ENCODE measurements around the gene IFI27L1. TPM values are rescaled to one million over a fixed set of nuclear protein-coding genes. Genes with fewer than 3 reads are reported as not detected.

The IFI27L1 gene
- total RNA-seq, 1 donor from 2014 or later, result 24.7 TPM

DNA sequence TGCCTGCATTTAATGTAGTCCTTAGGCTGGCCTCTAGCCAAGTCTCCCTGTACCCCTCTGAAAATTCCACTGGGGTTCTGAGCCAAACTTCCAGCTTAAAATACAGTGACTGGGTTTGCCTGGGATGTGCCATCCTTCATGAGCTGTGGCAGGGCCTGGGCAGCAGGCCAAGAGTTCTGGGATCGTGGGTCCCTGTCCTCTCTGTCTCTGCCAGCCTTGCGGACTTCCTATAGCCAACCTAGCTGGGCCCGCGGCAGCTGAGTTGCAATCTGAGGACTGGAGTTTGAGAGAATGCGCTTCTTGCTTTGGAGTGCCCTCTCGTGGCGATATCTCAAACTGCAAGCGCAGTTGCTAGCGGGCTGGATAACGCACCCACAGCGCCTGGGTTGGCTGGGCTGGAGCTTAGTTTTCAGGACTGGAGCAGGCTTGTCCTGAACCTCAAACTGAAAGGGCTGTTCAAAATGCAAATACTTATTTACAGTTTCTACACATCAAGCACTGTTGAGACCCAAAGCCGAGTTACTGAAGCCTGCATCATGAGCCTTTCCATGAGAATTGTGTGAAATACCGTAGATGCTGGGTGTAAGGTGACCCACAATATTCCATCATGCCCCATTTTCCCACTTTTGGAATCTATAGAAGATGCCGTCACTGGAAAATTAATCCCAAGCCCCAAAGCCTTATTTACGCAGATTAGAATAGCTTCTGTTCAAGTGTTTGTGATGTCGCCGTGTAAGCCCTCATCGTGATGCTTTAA, 55.6 kb downstream of the IFI27L1 start:
- TF ChIP-seq, protein P1, sequence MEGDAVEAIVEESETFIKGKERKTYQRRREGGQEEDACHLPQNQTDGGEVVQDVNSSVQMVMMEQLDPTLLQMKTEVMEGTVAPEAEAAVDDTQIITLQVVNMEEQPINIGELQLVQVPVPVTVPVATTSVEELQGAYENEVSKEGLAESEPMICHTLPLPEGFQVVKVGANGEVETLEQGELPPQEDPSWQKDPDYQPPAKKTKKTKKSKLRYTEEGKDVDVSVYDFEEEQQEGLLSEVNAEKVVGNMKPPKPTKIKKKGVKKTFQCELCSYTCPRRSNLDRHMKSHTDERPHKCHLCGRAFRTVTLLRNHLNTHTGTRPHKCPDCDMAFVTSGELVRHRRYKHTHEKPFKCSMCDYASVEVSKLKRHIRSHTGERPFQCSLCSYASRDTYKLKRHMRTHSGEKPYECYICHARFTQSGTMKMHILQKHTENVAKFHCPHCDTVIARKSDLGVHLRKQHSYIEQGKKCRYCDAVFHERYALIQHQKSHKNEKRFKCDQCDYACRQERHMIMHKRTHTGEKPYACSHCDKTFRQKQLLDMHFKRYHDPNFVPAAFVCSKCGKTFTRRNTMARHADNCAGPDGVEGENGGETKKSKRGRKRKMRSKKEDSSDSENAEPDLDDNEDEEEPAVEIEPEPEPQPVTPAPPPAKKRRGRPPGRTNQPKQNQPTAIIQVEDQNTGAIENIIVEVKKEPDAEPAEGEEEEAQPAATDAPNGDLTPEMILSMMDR (IDR thresholded peaks at IDR 0.05; ENCODE audit: insufficient read depth, low read length, poor library complexity, severe bottlenecking), result peak; percentile 98
- Histone ChIP-seq H3K36me3 (ENCODE audit: control insufficient read depth, insufficient read depth, low read length) (no peaks in the 10 kb centered on the region), H3K4me3 (ENCODE audit: low read depth, low read length) (no peak overlapping the region), H3K27me3 (ENCODE audit: control insufficient read depth, insufficient read depth, low read length) (peaks cover 4% of the 10 kb centered on the region)
- no peak for DNase-seq (ENCODE audit: low read depth)

DNA sequence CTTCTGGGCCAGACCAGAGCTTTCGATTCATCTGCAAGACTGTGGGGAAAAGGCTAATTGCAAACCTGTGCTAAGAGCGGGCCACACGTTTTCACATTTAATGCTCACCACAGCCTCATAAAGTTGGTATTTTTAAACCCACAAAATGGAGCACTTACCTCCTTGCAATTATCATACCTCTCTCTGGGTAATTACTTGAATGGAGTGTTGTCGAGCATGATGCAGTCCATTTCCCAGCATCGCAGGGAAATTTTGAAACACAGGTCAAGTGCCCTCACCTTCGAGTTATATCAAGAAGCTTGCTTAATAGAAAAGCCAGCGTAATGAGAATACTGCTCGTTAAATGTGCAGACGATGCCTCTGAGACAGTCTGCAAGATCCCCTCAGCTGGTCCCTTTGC, 57.1 kb downstream of the IFI27L1 start:
- no peak overlapping the region for H3K4me3 ChIP-seq (ENCODE audit: low read depth, low read length)
- peaks cover 4% of the 10 kb centered on the region for H3K27me3 ChIP-seq (ENCODE audit: control insufficient read depth, insufficient read depth, low read length)
- TF ChIP-seq, protein P1 (IDR thresholded peaks at IDR 0.05; ENCODE audit: insufficient read depth, low read length, poor library complexity, severe bottlenecking), result no peak
- H3K36me3 ChIP-seq (ENCODE audit: control insufficient read depth, insufficient read depth, low read length), result no peaks in the 10 kb centered on the region
- no peak for DNase-seq (ENCODE audit: low read depth)

DNA sequence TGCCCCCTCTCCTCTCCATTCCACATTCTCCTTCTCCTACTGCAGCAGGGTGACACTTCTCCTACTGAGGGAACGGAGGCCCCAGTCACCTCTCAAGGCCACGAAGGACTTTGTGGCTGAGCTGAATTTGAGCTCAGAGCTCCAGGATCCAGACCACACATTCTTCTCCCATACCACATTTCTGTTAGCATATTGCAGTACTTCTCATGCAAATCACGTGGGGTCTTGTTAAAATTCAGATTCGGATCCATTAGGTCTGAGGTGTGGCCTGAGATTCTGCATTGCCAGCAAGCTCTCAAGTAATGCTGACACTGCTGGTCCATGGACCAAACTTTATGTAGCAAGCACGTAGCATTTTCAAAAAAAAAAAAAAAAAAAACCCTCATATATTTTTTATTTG, 57.9 kb downstream of the IFI27L1 start:
- TF ChIP-seq, protein P1 (IDR thresholded peaks at IDR 0.05; ENCODE audit: insufficient read depth, low read length, poor library complexity, severe bottlenecking), result no peak
- Histone ChIP-seq H3K27me3 (ENCODE audit: control insufficient read depth, insufficient read depth, low read length) (peaks cover 4% of the 10 kb centered on the region), H3K4me3 (ENCODE audit: low read depth, low read length) (no peak overlapping the region), H3K36me3 (ENCODE audit: control insufficient read depth, insufficient read depth, low read length) (no peaks in the 10 kb centered on the region)
- no peak for DNase-seq (ENCODE audit: low read depth)

DNA sequence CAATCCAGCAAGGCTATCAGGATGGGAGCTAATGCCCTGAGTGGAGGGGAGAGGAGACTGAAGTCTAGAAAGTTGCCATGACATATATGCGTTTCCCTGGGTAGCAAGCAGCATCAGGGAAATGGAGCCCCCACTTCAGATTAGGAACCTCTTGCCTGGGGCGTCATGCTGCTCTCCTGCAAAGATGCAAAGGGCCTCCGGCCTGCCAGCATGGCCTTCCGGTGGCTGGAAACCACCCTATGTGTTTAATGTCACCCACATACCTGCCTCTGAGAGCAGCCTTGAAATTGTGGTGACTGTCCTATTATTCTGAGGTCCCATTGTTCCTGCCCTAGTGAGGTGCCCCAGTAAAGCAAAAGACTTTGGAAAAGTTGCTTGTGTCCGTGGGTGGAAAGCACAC, 58.3 kb downstream of the IFI27L1 start:
- peaks cover 4% of the 10 kb centered on the region for H3K27me3 ChIP-seq (ENCODE audit: control insufficient read depth, insufficient read depth, low read length)
- H3K36me3 ChIP-seq (ENCODE audit: control insufficient read depth, insufficient read depth, low read length), result no peaks in the 10 kb centered on the region
- TF ChIP-seq, protein P1 (IDR thresholded peaks at IDR 0.05; ENCODE audit: insufficient read depth, low read length, poor library complexity, severe bottlenecking), result no peak
- DNase-seq (ENCODE audit: low read depth), result no peak
- no peak overlapping the region for H3K4me3 ChIP-seq (ENCODE audit: low read depth, low read length)

GRCh38 chr14:94142247-94142646, 61.1 kb downstream of the IFI27L1 start:
- DNase-seq (ENCODE audit: low read depth), result no peak
- H3K36me3 ChIP-seq (ENCODE audit: control insufficient read depth, insufficient read depth, low read length), result no peaks in the 10 kb centered on the region
- peaks cover 4% of the 10 kb centered on the region for H3K27me3 ChIP-seq (ENCODE audit: control insufficient read depth, insufficient read depth, low read length)
- TF ChIP-seq, protein P1 (IDR thresholded peaks at IDR 0.05; ENCODE audit: insufficient read depth, low read length, poor library complexity, severe bottlenecking), result no peak
- no peak overlapping the region for H3K4me3 ChIP-seq (ENCODE audit: low read depth, low read length)

- H3K36me3 ChIP-seq (ENCODE audit: control insufficient read depth, insufficient read depth, low read length), result no peaks in the 10 kb centered on the region
These were observed 61.7 kb downstream of the IFI27L1 start for GRCh38 chr14:94142836-94143235.

More at GRCh38 chr14:94142836-94143235, 61.7 kb downstream of the IFI27L1 start:
- H3K27me3 ChIP-seq (ENCODE audit: control insufficient read depth, insufficient read depth, low read length), result peaks cover 4% of the 10 kb centered on the region
- TF ChIP-seq, protein P1 (IDR thresholded peaks at IDR 0.05; ENCODE audit: insufficient read depth, low read length, poor library complexity, severe bottlenecking), result no peak
- no peak for DNase-seq (ENCODE audit: low read depth)
- no peak overlapping the region for H3K4me3 ChIP-seq (ENCODE audit: low read depth, low read length)
